GM12878 (cell line): ENCODE data around the gene RPS16. TPM values are rescaled to one million over a fixed set of nuclear protein-coding genes. Genes with fewer than 3 reads are reported as not detected.

Source experiments
- BHLHE40 ChIP-seq, 2 experiments: fragments of 450-650 bp in 1 of 2; IDR thresholded peaks; 2 replicates each; pipeline ENCODE4 v1.6.1; 2011 to 2017; ENCODE audit warnings: low read depth in 2 of 2, borderline replicate concordance in 1 of 2, improper control_type of control experiment in 1 of 2, low read length in 1 of 2, mild to moderate bottlenecking in 1 of 2
- BRCA1 ChIP-seq: IDR thresholded peaks from 2 replicates; pipeline ENCODE4 v1.6.1; 2011; ENCODE audit warnings: low read depth, low read length, improper control_type of control experiment
- CHD1 ChIP-seq: IDR thresholded peaks from 2 replicates; pipeline ENCODE4 v1.6.1; 2012; ENCODE audit warnings: low read depth, low read length, improper control_type of control experiment
- CHD2 ChIP-seq: IDR thresholded peaks from 2 replicates; pipeline ENCODE4 v1.6.1; 2011; ENCODE audit warnings: low read depth, low read length, improper control_type of control experiment, borderline replicate concordance
- CHD4 ChIP-seq: fragments of 200-600 bp; sonication (generic); IDR thresholded peaks from 2 replicates; pipeline ENCODE4 v1.6.1; 2016; ENCODE audit warnings: mild to moderate bottlenecking
- CREB1 ChIP-seq: IDR thresholded peaks from 2 replicates; pipeline ENCODE4 v1.6.1; 2012; ENCODE audit warnings: low read depth, mild to moderate bottlenecking, inconsistent platforms
- FOS ChIP-seq: IDR thresholded peaks from 3 replicates; pipeline ENCODE4 v1.6.1; 2011; ENCODE audit warnings: borderline replicate concordance; ENCODE audit not compliant: insufficient read length; ENCODE audit errors: extremely low read depth
- FOXM1 ChIP-seq: IDR thresholded peaks from 2 replicates; pipeline ENCODE4 v1.6.1; 2012; ENCODE audit warnings: low read depth, mild to moderate bottlenecking, inconsistent platforms, low read length, moderate library complexity
- JUND ChIP-seq: IDR thresholded peaks from 2 replicates; pipeline ENCODE4 v1.6.1; 2012; ENCODE audit warnings: low read depth, mild to moderate bottlenecking, low read length, improper control_type of control experiment, moderate library complexity
- KAT2A ChIP-seq: conservative IDR thresholded peaks from 2 replicates; pipeline ENCODE4 v1.6.1; 2011; ENCODE audit warnings: low read depth, low read length; ENCODE audit not compliant: control insufficient read depth
- RELA ChIP-seq: fragments of 450-650 bp; IDR thresholded peaks from 2 replicates; pipeline ENCODE4 v1.8.0; 2014; ENCODE audit warnings: borderline replicate concordance; ENCODE audit not compliant: partially characterized antibody
- SUZ12 ChIP-seq: fragments of 200-600 bp; sonication (generic); IDR thresholded peaks from one replicate; pipeline ENCODE4 v1.6.1; 2018; ENCODE audit warnings: antibody characterized with exemption, mild to moderate bottlenecking; ENCODE audit not compliant: unreplicated experiment
- TBL1XR1 ChIP-seq: IDR thresholded peaks from 2 replicates; pipeline ENCODE4 v1.6.1; 2012; ENCODE audit warnings: low read depth, low read length, improper control_type of control experiment
- TCF3 ChIP-seq: IDR thresholded peaks from 2 replicates; pipeline ENCODE4 v1.6.1; 2012; ENCODE audit warnings: low read depth, mild to moderate bottlenecking, low read length, borderline replicate concordance; ENCODE audit not compliant: insufficient read depth
- TCF7 ChIP-seq: IDR thresholded peaks from 2 replicates; pipeline ENCODE4 v1.6.1; 2014; ENCODE audit warnings: antibody characterized with exemption, borderline replicate concordance
- ZNF24 ChIP-seq: fragments of 450-650 bp; IDR thresholded peaks from 2 replicates; pipeline ENCODE4 v1.6.1; 2017; ENCODE audit warnings: antibody characterized with exemption, mild to moderate bottlenecking
- ZNF384 ChIP-seq: IDR thresholded peaks from 2 replicates; pipeline ENCODE4 v1.6.1; 2012; ENCODE audit warnings: low read depth, mild to moderate bottlenecking, low read length, improper control_type of control experiment, borderline replicate concordance
- ZSCAN29 ChIP-seq: fragments of 450-650 bp; IDR thresholded peaks from 2 replicates; pipeline ENCODE4 v1.6.1; 2017; ENCODE audit warnings: mild to moderate bottlenecking, moderate library complexity
- polyA plus RNA-seq, 11 experiments: library from polyadenylated mRNA; depleted of rRNA in 4 of 11; unstranded in 6 of 11; stranded (reverse) in 5 of 11; fragments of >200 nt; fragmentation: Nextera tagmentation in 4 of 11; fragmentation: Illumina TruSeq in 1 of 11; extraction: Ambion mirVana in 4 of 11; extraction: Trizol in 1 of 11; gene quantifications; 1 replicate in 1 of 11; 2 replicates in 10 of 11; pipeline versions ENCODE4 v1.2.1 to v1.2.3, GENCODE V29; 2011 to 2016; ENCODE audit warnings: inconsistent platforms in 2 of 11, missing spikeins in 2 of 11, low read depth in 1 of 11
- total RNA-seq, 4 experiments: library from RNA; depleted of rRNA in 3 of 4; stranded (reverse); fragments of >200 nt in 3 of 4; fragmentation: Illumina TruSeq in 1 of 4; extraction: Trizol in 1 of 4; gene quantifications; 2 replicates each; pipeline versions ENCODE4 v1.2.1 to v1.2.3, GENCODE V29; 2013 to 2021
- TF ChIP-seq, protein P1 (sequence below): fragments of 450-650 bp; IDR thresholded peaks from 2 replicates; pipeline ENCODE4 v1.6.1; 2017; ENCODE audit warnings: mild to moderate bottlenecking, moderate library complexity
- TF ChIP-seq, protein P2 (sequence below): fragments of 150-350 bp; IDR thresholded peaks from 2 replicates; pipeline ENCODE4 v1.6.1; 2016; ENCODE audit warnings: low read depth, low read length
- TF ChIP-seq, protein P3 (sequence below): fragments of 450-650 bp; IDR thresholded peaks from 2 replicates; pipeline ENCODE4 v1.6.1; 2017; ENCODE audit warnings: mild to moderate bottlenecking

Gene RPS16
- total and polyA plus RNA-seq, 10 of the 15 experiments (the other 5 are each of a cell fraction or from before 2014, with no cell fraction given) = 148 to 4,810 (median 2,343) TPM

GRCh38 chr19:39401549-39402345 is 34.0 kb downstream of the RPS16 start (continued):
- TF ChIP-seq, protein P1, sequence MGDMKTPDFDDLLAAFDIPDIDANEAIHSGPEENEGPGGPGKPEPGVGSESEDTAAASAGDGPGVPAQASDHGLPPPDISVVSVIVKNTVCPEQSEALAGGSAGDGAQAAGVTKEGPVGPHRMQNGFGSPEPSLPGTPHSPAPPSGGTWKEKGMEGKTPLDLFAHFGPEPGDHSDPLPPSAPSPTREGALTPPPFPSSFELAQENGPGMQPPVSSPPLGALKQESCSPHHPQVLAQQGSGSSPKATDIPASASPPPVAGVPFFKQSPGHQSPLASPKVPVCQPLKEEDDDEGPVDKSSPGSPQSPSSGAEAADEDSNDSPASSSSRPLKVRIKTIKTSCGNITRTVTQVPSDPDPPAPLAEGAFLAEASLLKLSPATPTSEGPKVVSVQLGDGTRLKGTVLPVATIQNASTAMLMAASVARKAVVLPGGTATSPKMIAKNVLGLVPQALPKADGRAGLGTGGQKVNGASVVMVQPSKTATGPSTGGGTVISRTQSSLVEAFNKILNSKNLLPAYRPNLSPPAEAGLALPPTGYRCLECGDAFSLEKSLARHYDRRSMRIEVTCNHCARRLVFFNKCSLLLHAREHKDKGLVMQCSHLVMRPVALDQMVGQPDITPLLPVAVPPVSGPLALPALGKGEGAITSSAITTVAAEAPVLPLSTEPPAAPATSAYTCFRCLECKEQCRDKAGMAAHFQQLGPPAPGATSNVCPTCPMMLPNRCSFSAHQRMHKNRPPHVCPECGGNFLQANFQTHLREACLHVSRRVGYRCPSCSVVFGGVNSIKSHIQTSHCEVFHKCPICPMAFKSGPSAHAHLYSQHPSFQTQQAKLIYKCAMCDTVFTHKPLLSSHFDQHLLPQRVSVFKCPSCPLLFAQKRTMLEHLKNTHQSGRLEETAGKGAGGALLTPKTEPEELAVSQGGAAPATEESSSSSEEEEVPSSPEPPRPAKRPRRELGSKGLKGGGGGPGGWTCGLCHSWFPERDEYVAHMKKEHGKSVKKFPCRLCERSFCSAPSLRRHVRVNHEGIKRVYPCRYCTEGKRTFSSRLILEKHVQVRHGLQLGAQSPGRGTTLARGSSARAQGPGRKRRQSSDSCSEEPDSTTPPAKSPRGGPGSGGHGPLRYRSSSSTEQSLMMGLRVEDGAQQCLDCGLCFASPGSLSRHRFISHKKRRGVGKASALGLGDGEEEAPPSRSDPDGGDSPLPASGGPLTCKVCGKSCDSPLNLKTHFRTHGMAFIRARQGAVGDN = peak; percentile 99
- TF ChIP-seq ZSCAN29 (no peak), CHD1 (0 out of 2 replicates have a peak, but pooled peaks have one; percentile 67), KAT2A (no peak), CHD4 (no peak), BRCA1 (0 out of 2 replicates have a peak, but pooled peaks have one; percentile 10), FOXM1 (no peak), TCF3 (peak; percentile 55; the same call in 1 of the 2 replicates), TCF7 (no peak), TBL1XR1 (peak; percentile 75; the same call in 1 of the 2 replicates), RELA (peak; percentile 59), ZNF24 (no peak), BHLHE40 (IDR thresholded peaks at IDR 0.05; ENCODE audit: borderline replicate concordance in 1 of 2, low read depth in 2 of 2, low read length in 1 of 2) (peak; percentile 95 to 98), JUND (0 out of 2 replicates have a peak, but pooled peaks have one; percentile 8), CHD2 (peak; percentile 89), SUZ12 (no peak), CREB1 (no peak), ZNF384 (no peak), FOS (no peak)
- TF ChIP-seq, protein P2, sequence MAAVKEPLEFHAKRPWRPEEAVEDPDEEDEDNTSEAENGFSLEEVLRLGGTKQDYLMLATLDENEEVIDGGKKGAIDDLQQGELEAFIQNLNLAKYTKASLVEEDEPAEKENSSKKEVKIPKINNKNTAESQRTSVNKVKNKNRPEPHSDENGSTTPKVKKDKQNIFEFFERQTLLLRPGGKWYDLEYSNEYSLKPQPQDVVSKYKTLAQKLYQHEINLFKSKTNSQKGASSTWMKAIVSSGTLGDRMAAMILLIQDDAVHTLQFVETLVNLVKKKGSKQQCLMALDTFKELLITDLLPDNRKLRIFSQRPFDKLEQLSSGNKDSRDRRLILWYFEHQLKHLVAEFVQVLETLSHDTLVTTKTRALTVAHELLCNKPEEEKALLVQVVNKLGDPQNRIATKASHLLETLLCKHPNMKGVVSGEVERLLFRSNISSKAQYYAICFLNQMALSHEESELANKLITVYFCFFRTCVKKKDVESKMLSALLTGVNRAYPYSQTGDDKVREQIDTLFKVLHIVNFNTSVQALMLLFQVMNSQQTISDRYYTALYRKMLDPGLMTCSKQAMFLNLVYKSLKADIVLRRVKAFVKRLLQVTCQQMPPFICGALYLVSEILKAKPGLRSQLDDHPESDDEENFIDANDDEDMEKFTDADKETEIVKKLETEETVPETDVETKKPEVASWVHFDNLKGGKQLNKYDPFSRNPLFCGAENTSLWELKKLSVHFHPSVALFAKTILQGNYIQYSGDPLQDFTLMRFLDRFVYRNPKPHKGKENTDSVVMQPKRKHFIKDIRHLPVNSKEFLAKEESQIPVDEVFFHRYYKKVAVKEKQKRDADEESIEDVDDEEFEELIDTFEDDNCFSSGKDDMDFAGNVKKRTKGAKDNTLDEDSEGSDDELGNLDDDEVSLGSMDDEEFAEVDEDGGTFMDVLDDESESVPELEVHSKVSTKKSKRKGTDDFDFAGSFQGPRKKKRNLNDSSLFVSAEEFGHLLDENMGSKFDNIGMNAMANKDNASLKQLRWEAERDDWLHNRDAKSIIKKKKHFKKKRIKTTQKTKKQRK = no peak
- TF ChIP-seq, protein P3, sequence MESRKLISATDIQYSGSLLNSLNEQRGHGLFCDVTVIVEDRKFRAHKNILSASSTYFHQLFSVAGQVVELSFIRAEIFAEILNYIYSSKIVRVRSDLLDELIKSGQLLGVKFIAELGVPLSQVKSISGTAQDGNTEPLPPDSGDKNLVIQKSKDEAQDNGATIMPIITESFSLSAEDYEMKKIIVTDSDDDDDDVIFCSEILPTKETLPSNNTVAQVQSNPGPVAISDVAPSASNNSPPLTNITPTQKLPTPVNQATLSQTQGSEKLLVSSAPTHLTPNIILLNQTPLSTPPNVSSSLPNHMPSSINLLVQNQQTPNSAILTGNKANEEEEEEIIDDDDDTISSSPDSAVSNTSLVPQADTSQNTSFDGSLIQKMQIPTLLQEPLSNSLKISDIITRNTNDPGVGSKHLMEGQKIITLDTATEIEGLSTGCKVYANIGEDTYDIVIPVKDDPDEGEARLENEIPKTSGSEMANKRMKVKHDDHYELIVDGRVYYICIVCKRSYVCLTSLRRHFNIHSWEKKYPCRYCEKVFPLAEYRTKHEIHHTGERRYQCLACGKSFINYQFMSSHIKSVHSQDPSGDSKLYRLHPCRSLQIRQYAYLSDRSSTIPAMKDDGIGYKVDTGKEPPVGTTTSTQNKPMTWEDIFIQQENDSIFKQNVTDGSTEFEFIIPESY = no peak
